HG03095 (cell line): ENCODE data around the gene ASTL.

Experiments used
- ATAC-seq: cut with Tn5 transposase; IDR thresholded peaks from one replicate; pipeline ENCODE4 v1.9.1; 2021; ENCODE audit warnings: moderate library complexity; ENCODE audit not compliant: unreplicated experiment

Gene ASTL

GRCh38 chr2:96113951-96114350, 24.4 kb downstream of the ASTL start:
- ATAC-seq: no peak

- no peak for ATAC-seq
These were observed 25.0 kb downstream of the ASTL start for GRCh38 chr2:96113367-96113677.

DNA sequence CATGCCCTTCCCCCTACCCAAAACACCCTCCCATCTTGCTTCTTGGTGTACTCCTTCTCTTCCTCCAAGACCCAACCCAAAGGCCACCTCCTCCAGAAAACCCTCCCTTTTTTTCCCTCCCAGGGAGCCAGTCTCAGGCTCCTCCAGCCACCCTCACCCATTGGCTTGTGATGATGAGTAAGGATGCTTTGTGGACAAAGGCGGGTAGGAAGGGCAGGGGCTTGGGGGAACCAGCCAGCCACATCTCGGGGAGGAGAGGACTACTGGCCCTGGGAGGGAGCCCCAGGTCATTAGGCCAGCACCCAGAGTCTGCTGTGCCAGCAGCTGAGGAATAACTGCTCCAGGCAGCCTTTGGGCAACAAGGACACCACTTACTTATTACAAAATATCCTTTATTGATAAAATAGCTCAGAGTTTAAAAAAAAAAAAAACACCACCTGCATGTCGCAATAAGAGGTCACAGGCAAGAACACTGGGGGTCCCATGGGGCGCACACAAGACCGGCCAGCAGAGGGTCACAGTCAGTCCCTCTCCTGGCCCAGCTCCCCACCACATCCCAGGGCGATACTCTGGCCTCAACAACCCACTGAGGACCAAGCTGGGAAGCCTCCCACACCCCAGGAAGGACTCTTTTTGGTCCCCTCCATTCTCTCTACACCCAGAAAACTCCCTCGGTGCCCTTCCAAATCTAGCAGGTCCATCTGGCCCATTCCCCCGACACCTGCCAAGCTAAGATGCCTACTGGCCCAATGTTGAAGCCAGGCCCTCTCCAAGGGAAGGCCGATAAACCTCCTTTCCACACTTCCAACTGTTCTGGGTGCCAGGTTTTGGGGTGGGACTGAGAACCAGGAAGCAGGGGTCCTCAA, 25.6 kb downstream of the ASTL start:
- no peak for ATAC-seq

GRCh38 chr2:96111823-96112500, 26.3 kb downstream of the ASTL start:
- no peak for ATAC-seq

- no peak for ATAC-seq
These were observed 27.1 kb downstream of the ASTL start for GRCh38 chr2:96111257-96111640.

DNA sequence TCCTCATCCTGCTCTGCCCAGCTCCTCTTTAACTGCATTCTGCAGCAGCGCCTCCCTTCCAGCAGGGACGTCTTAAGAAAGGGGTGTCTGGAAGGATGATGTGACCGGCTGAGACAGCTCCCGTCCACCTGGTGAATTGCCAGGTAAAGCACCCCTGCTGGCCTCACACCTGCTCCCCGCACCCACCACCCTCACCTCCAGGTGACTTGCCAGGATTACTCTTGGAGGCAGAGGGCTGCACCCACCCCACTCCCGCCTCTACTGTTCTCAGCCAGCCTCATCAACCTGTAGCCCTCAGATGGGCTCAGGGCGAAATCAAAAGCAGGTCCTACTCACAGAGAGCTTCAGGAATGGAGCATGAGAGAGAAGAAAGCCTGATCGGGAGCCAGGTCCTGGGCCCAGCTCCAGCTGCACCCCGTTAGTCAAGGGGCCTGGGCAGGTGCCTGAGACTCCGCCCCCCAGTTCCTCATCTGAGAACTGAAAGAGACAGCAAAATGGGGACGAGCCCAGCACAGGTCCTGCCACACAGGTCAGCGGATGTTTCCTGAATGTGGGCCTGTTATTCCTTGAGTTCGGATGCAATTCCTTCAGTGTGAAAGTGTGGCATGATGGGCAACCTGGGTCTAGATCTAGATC, 27.6 kb downstream of the ASTL start:
- ATAC-seq: no peak

GRCh38 chr2:96109931-96110511, 28.3 kb downstream of the ASTL start:
- ATAC-seq: no peak

DNA sequence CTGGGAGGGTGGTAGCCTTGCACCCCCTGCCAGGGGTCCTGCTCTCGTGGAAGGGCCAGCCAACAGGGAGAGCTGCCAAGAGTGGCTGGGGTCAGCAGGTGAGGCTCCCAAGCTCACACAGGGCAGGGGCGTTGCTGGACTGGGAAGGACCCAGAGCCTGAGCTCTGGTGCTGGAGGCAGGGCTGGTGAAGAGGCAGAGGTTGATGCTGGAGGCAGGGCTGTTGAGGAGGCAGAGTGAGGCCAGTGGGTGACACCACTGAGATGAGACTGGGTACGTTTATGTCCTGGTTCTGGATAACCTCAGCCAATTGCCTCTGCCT, 29.0 kb downstream of the ASTL start:
- no peak for ATAC-seq

DNA sequence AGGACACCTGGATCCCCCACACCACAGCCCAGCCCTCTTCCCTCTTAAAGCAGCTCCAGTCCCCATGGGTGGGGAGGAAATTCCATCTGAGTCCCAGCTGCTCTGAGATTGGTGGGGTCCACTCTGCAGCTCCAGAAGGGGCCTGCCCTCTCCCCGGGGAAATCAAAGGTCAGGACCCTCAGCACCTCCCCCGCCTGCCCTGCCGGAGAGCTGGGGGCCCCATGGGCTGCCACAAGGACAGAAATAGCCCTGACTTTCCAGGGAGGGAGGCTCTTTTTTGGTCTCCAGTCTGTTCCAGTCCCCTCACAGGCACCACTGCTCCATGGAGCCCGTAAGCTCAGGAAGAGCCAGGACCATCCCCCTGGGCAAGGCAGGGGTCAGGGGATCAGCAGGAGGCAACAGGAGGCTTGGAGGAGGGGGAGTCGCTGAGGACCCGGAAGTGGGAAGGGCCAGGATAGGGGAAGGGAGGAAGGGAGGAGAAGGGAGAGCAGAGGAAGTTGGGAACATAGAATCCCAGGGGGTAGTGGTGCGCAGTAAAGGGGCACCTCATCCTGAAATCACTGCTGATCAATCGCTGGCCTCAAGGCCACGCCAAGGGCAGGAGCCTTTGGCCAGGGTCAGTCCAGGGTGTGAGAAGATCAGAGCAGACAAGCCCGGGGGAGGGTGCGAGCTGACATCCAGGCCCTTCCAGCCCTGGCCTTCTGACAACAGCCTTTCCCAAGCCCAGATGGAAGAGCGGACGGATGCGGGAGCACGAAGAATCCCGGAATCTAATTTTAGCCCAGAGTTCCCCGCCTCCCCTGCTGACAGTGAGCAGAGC, 29.6 kb downstream of the ASTL start:
- no peak for ATAC-seq

GRCh38 chr2:96108151-96108540, 30.2 kb downstream of the ASTL start:
- ATAC-seq: no peak

GRCh38 chr2:96107708-96108065, 30.6 kb downstream of the ASTL start:
- no peak for ATAC-seq

DNA sequence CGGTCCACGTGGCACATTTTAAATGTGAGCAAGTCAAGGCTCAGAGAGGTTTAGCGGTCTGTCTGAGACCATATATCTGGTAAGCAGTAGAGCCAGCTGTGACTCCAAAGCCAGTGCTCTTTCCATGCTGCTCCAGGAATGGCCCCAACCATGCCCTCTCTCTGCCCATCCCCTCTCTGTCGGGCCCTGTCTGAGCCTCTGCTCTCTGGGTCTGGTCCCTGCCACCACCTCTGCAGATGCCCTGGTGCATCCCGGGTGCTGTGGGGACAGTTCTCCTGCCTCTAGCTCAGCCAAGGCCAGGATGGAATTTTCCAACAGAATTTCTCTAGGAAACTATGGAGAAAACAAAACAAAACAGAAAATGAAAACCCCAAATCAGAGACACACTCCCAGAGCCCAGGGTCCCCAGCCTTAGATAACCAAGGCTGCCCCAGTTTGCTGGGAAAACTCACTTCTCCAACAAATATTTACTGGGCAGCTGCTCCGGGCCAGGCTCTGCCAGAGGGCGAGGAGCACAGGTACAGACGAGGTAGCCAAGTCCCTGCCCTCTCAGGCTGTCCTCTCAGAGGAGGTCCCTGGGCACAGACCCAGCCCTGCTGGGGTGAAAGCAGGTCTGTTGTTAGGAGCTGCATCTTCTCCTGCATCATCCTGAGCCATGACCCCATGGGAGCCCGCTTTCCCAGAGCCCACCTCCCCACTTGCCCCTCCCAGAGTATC, 31.2 kb downstream of the ASTL start:
- no peak for ATAC-seq

DNA sequence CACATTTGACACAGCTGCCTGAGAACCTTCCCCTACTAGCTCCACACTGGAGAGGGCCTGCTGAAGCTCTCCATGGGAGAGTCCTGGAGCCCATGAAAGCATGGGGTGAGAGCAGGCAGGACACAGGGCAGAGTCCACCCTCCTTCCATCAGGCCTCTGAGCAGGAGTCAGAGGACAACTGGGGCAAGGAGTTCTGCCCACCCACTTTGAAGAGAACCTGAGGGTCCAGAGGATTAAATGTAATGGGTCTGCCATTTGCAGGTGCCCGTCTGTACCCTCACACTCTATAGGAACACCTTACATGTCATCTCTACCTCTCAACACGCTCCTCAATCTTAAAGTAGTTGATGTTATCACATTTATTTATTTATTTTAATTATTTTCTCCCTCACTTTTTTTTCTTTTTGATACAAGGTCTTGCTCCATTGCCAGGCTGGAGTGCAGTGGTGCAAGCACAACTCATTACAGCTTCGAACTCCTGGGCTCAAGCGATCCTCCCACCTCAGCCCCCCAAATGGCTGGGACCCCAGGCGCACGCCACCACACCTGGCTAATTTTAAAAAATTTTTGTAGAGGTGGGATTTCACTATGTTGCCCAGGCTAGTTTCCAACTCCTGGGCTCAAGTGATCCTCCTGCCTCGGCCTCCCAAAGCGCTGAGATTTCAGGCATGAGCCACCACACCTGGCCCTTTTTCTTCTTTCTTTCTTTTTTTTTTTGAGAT, 32.1 kb downstream of the ASTL start:
- no peak for ATAC-seq

DNA sequence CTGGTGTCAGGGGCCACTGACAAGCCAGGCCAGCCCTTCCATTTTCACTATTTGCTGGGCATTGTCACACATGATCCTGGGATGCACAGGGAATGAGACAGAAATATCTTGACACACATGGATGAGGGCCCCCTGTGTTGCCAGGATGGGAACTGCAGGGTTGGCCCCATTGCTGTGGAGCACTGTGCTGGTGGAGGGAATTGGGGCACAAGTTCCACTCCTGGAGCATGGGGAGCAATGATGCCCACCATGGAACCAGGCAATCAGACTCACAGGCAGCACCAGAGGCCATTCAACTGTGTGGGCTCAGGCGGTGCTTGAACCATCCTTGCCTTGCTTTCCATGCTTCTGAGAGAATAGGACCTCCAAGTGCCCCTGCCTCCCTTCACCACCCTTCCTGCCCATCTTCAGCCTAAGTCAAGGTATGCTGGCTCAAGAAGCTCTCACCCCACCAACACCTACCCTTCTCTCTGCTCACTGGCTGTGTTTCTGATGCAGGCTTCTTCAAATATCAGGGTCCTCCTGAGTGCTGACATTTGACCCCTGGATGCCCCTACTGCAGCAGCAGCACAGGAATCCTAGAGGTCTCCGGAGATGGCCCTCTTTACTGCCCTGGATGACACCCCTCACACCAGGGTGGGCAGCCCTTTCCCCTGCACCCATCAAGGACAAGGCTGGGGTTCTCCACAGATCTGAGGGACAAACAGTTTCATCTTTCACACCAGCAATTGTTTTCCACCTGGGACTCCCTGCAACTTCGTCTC, 33.0 kb downstream of the ASTL start:
- no peak for ATAC-seq

- no peak for ATAC-seq
These were observed 33.8 kb downstream of the ASTL start for GRCh38 chr2:96104487-96104861.

DNA sequence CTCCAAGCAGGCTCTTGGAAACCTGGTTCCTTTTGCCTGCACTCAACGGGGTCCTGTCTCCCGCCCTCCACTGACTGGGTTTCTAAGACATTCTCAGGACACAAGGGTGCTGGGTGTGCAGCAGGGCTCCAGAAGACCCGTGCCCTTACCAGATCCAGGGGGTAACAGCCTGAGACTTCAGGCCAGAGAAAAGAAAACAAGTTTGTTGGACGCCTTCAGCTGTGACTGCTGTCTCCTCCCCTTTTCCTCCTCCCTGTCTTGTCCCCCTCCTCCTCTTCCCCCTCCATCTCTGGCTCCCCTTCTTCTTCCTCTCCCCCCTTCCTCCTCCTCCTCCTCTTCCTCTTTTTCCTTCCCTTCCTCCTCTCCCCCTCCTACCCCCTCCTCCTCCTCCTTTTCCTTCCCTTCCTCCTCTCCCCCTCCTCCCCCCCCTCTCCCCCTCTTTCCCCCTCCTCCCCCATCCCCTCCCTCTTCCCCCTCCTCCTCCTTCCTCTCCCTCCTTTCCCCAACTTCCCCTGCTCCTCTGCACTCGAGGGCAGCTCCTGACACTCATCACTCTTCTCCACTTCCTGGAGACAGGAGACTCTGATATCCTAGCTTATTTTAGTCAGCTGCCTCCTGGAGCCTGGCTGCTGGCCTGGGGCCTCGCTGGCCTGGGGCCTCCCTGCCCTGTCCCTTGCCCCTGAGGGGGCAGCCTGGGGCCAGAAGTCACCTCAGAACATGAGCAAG, 34.4 kb downstream of the ASTL start:
- ATAC-seq: no peak

DNA sequence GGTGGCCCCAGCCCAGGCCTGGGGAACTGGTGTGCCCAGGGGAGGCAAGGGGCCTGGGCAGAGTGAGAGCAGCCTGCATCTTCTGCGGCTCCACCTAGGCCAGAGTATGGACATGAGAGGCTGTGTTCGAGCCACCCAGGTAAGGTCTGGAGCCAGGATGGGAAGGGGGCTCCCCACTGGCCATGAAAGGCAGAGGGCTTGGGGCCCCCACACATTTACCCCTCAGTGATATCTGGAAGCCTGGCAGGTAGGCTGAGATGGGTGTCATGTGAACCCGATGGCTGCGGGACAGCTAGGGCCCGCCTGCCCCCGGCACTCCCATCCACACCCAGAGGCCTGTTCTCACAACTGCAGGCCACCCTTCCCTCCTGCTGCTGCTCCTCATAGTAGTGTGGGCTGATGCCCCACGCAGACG, 35.1 kb downstream of the ASTL start:
- ATAC-seq: no peak

DNA sequence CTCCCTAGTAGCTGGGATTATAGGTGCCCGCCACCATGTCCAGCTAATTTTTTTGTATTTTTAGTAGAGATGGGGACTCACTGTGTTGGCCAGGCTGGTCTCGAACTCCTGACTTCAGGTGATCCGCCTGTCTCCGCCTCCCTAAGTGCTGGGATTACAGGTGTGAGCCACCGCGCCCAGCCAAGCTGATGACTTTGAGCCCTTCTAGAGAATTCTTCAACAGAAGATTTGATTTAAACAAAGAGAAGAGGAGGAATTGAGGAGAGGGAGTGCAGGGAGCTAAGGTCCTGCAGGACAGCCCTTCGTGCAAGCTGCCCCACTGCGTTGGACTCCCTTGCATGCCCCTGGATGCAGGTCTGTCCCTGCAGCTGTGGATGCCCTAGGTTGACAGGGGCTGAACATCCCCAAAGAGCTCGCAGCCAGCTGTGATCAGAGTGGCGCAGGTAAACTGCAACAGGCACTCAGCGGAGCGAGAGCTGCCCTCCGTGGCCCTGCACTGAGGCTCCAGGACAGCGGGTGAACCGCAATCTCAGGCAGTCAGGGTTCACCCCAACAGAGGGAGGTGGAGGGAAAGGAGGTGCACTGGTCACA, 35.6 kb downstream of the ASTL start:
- ATAC-seq: no peak
